Dermis blood vessel endothelial cell (primary cell): Measurements from ENCODE around the gene CHIA. TPM values are rescaled to one million over a fixed set of nuclear protein-coding genes. Genes with fewer than 3 reads are reported as not detected.
"Not testable (repeated sequence)": the region's sequence is repeated elsewhere in the genome, so short reads cannot be mapped to it uniquely, and the experiment has no call there.

ENCODE experiments used
- DNase-seq: peaks from one replicate; pipeline ENCODE4 v3.0.0; 2010
- total RNA-seq: library from RNA; depleted of rRNA; stranded (reverse); fragments of >200 nt; gene quantifications from 2 replicates; pipeline ENCODE4 v1.2.3, GENCODE V29; 2014

The CHIA gene
- total RNA-seq, 1 donor from 2014 or later: not detected

DNA sequence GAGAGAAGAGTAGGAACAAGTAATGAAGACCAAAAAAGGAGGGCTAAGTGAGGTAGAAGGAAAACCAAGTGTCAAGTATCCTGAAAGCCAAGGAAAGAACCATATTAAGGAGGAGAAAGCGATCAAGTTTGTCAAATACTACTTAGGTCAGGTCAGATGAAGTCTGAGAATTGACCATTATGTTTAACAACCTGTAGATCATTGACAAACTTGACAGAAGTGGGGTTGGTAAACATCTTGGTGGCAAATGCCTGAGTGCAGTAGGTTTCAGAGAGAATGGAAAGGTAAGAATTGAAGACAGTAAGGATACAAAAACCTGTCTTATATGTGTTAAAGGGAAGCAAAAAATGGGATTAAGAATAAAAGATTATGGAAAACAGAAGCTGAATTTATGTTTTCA, 3.7 kb upstream of the CHIA start:
- no peak for DNase-seq

DNA sequence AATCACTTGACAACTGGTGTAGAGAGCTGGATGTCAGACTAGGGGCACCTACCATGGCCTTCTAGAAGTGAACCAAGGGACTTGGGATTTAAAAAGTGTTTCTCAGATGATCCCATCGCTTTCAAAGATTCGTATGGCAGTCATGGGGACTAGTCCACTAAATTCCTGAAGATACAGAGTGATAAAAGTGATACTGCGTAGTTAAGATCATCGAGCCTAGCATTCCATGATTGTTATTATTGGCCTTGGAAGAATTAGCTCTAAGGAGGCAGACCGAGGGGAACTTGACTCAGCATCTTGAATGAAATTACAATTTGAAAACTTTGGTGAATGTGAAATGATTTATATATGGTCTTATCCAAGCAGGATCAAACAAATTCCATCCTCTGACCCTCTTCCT, 1.3 kb upstream of the CHIA start:
- DNase-seq: no peak

GRCh38 chr1:111290104-111290503, 547 bp upstream of the CHIA start:
- no peak for DNase-seq

- DNase-seq: no peak
Observed at GRCh38 chr1:111294390-111294789, 3.7 kb downstream of the CHIA start.

DNA sequence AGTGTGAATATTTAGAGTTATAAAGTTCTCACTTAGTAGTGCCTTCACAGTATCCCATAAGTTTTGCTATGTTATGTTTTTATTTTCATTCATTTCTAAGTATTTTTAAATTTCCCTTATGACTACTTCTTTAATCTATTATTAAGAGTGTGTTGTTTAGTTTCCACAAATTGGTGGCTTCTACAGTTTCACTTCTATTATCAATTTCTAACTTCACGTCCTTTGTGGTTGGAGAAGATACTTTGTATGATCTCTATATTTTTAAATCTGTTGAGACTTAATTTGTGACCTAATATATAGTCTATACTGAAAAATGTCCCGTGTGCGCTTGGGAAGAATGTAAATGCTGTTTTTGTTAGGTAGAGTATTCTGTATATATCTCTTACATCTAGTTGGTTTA, 11.7 kb downstream of the CHIA start:
- DNase-seq: no peak

GRCh38 chr1:111309690-111310089, 19.0 kb downstream of the CHIA start:
- no peak for DNase-seq

DNA sequence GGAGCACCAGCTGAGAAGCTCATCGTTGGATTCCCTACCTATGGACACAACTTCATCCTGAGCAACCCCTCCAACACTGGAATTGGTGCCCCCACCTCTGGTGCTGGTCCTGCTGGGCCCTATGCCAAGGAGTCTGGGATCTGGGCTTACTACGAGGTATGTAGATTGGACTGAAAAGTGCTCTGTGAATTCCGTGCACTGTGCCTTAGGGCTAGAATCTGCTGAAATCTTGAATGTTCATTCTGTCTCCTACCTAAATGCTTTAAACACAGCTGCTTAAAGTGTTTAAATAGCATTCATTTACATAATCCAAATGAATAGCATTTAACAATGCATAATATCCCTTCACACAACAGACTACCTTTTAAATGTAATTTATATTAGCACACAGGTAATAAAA, 27.9 kb downstream of the CHIA start:
- no peak for DNase-seq

DNA sequence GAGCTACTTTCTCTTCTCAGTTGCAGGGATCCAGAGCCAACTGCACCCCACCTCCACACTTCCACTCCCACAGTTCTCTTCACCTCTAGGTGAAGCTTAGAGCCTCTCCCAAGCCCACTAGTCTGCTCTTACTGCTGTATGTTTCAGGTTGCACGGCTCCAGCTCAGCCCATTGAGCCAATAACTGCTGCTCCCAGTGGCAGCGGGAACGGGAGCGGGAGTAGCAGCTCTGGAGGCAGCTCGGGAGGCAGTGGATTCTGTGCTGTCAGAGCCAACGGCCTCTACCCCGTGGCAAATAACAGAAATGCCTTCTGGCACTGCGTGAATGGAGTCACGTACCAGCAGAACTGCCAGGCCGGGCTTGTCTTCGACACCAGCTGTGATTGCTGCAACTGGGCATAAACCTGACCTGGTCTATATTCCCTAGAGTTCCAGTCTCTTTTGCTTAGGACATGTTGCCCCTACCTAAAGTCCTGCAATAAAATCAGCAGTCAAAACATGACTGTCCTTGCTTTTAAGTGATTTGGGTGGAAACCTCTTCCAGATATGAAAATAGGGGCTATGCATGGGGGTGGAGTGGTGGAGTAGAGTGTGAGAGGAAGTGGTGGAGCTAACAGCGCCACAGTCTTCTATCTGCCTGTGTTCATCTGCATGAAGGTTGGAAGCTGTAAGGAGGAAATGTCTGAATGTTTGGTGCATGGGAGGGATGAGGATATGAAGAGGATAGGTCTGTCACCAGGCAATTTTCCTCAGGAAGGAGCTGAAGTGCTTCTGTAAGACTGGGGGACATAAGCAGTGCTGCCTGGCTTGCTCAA, 29.6 kb downstream of the CHIA start:
- no peak for DNase-seq

GRCh38 chr1:111323231-111323630, 32.6 kb downstream of the CHIA start:
- no peak for DNase-seq

GRCh38 chr1:111332190-111332589, 41.5 kb downstream of the CHIA start:
- no peak for DNase-seq

DNA sequence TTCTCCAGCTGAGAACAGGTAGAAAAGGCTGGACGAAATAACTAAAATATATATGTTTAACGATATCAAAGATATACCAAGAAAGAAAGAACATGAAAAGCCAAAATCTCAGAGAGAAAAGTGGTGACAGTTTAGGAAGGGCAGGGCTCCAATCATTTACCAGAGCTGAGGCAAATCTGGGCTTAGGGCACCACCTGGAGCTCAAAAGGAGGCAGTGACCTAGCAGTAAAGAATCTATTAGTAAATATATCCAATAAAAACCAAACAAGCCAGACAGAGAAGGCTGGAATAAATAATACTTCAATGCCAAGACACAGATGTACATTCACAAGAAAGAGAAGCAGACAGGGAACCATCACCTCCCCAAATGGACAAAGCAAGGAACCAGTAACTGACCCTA, 43.5 kb downstream of the CHIA start:
- DNase-seq: peak; percentile 53

- DNase-seq: not testable (repeated sequence)
Observed at GRCh38 chr1:111335214-111335877, 44.7 kb downstream of the CHIA start.

DNA sequence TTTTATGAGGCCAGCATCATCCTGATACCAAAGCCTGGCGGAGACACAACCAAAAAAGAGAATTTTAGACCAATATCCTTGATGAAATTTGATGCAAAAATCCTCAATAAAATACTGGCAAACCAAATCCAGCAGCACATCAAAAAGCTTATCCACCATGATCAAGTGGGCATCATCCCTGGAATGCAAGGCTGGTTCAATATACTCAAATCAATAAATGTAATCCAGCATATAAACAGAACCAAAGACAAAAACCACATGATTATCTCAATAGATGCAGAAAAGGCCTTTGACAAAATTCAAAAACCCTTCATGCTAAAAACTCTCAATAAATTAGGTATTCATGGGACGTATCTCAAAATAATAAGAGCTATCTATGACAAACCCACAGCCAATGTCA, 48.2 kb downstream of the CHIA start:
- not testable (repeated sequence) for DNase-seq

DNA sequence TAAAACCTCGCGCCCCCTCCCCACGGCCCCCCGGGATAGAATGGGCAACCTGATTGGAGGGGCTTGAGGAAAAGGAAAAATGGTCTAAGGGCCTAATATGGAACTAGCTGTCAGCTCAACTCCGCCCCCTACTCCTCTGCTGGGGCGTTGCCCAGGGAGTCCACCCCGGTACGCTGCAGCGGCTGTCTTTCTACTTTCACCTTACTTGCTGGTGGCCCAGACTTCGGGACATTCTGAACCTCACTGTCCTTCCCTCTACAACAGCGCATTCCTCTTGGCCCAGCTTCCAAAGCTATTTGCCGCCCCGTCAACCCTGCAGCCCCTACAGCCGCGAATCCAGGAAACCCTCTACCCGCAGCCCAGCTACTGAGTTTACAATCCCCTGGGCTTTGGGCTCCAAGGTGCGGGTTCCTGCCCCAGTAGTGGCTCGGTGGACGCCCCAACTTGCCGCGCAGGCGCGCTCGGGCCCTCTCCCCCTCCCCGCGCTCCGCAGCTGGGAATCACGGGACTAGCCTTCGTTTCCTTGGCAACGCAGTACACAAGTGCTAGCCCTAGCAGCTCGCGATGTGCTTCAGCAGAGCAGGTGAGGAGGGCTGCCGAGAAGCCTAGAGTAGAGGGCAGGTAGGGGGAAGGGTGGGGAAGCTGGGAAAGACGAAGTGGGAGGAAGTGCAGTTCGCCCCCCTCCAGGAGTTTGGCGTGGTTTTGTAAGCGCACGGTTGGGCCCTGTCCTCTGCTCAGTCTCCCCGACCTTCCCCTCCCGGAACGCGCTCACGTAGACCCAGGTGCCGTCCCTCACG, 55.6 kb downstream of the CHIA start:
- peak; percentile 86 for DNase-seq

- no peak for DNase-seq
Observed at GRCh38 chr1:111347026-111347425, 56.4 kb downstream of the CHIA start.

GRCh38 chr1:111351700-111352099, 61.0 kb downstream of the CHIA start:
- no peak for DNase-seq

DNA sequence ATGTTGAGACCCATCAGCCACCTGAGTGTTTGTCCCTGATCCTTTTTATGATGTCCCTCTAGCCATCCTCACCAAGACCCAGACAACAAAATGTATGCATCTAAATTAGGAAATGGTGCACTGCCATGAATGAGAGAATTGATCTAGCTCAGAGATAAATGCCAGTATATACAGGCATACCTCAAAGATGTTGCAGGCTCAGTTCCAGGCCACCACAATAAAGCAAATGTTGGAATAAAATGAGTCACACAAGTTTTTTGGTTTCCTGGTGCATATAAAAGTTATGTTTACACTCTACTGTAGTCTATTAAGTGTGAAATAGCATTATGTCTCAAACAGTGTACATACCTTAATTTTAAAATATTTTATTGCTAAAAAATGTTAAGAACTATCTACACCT, 63.9 kb downstream of the CHIA start:
- DNase-seq: no peak

GRCh38 chr1:111358964-111359363, 68.3 kb downstream of the CHIA start:
- no peak for DNase-seq

DNA sequence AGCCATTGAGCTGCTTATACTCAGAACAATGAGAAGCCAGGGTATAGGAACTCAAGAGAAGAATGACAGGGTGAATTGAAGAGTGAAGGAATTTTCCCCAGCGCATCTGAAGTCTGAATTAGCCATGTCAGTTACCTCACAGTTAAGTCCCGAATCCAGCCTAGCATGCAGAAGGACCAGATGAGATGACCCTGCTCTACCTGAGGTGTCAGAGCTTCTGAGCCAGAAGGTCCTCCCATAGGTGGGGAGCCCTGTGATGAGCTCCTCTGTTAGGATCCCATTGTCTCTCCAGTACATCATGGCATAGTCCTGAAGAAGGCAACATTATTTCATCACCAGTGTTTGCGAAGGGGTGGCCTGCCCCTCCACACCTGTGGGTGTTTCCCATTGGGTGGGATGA, 68.7 kb downstream of the CHIA start:
- no peak for DNase-seq

DNA sequence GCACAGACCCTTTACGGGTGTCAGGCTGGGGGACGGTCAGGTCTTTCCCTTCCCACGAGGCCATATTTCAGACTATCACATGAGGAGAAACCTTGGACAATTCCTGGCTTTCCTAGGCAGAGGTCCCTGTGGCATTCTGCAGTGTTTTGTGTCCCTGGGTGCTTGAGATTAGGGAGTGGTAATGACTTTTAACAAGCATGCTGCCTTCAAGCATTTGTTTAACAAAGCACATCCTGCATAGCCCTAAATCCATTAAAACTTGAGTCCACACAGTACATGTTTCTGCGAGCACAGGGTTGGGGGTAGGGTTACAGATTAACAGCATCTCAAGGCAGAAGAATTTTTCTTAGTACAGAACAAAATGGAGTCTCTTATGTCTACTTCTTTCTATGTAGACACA, 69.6 kb downstream of the CHIA start:
- DNase-seq: not testable (repeated sequence)

- no peak for DNase-seq
Observed at GRCh38 chr1:111361761-111362160, 71.1 kb downstream of the CHIA start.

DNA sequence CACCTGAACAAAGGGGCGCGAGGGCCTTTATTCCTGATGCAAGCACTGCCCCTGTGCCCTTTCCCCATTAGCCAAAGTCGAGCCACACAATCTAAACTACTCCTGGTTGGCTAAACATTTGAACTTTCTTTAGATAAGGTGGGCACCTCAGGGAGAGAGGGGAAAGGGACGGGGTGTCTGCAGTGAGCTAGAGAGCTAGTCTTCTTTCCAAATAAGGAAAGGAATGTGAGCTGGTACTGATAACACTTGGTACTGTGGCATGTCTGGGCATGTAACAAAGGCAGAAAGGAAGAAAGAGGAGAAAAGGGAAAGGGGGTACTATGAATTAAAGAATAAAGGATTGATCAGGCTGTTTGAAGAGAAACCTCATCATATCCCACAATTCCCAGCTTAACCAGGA, 74.0 kb downstream of the CHIA start:
- no peak for DNase-seq

DNA sequence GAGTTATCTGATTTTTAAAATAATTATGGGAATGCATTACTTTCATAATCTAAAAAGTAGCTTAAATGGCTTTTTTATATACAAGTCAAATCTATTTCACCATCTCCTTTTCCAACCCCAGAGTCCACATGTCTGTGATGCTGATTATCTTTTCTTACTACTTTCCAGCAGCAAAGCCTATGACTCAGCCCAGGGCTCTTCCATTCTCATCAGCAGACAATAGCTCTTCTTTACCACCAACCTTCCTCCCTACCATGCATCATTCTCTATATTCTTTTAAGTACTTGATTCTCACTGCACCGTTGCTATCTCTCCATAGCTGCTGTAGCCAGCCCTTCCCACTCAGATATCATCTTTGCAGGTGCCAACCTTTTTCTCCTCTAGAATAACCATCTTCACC, 75.6 kb downstream of the CHIA start:
- DNase-seq: peak; percentile 20

DNA sequence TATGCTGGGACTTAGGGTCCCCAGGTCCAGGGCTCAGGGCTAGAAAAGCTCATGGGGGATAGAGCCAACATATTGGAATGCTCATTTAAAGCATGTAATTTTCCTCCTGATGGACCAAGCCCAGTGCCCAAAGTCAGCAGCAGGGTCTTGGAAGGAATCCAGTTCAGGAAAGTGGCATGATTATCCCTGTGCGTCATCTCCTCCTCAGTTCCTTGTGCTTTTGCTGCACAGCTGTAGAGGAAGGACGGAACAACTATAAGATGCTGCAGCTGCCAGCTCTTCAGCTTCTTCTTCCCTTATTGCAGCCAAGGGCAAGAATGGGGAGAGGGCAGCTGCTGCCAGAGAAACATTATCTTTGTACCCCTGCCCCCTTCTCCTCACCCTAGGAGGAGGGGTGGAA, 78.5 kb downstream of the CHIA start:
- peak; percentile 88 for DNase-seq
